Measurements from ENCODE around the gene SLCO3A1. TPM values are rescaled to one million over a fixed set of nuclear protein-coding genes. Genes with fewer than 3 reads are reported as not detected.

The SLCO3A1 gene
- total RNA-seq, 2 experiments from 2014 or later = 29.5 to 30.4 TPM

- ChIA-PET POLR2A (no interaction called here), CTCF (no interaction called here)
- no peak overlapping the region for H3K4me3 Mint-ChIP-seq
- peaks cover 13% of the 10 kb centered on the region for H3K36me3 Mint-ChIP-seq (ENCODE audit: low read depth)
- no peak for ATAC-seq (ENCODE audit: poor library complexity)
- no peaks in the 10 kb centered on the region for H3K36me3 ChIP-seq (ENCODE audit: insufficient read depth, low read length)
- no peaks in the 10 kb centered on the region for H3K9me3 Mint-ChIP-seq
- no peaks in the 10 kb centered on the region for H3K27me3 ChIP-seq (ENCODE audit: control insufficient read depth in 1 of 2, insufficient read depth in 2 of 2, low read length in 2 of 2)
- no peaks in the 10 kb centered on the region for H3K27me3 Mint-ChIP-seq
- H3K9me3 ChIP-seq (ENCODE audit: control insufficient read depth in 1 of 2, insufficient read depth in 1 of 2, low read length in 2 of 2) = no peaks in the 10 kb centered on the region
- H3K4me1 ChIP-seq (ENCODE audit: insufficient read depth, low read length) = peaks cover 32% of the 10 kb centered on the region
- no peak overlapping the region for H3K4me3 ChIP-seq (ENCODE audit: low read length)
- H3K27ac ChIP-seq (ENCODE audit: low read depth in 1 of 2, low read length in 2 of 2) = no peak overlapping the region
- intact Hi-C loops (cut with DNase I, micrococcal nuclease) = no loop called here
- no peak overlapping the region for H3K27ac Mint-ChIP-seq
- peak in 1 of 14 experiments; percentile 24 for DNase-seq
- TF ChIP-seq, protein P1, sequence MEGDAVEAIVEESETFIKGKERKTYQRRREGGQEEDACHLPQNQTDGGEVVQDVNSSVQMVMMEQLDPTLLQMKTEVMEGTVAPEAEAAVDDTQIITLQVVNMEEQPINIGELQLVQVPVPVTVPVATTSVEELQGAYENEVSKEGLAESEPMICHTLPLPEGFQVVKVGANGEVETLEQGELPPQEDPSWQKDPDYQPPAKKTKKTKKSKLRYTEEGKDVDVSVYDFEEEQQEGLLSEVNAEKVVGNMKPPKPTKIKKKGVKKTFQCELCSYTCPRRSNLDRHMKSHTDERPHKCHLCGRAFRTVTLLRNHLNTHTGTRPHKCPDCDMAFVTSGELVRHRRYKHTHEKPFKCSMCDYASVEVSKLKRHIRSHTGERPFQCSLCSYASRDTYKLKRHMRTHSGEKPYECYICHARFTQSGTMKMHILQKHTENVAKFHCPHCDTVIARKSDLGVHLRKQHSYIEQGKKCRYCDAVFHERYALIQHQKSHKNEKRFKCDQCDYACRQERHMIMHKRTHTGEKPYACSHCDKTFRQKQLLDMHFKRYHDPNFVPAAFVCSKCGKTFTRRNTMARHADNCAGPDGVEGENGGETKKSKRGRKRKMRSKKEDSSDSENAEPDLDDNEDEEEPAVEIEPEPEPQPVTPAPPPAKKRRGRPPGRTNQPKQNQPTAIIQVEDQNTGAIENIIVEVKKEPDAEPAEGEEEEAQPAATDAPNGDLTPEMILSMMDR (IDR thresholded peaks at IDR 0.05) = peak; percentile 35
- peaks cover 39% of the 10 kb centered on the region for H3K4me1 Mint-ChIP-seq (ENCODE audit: low read depth)
These were observed 237.7 kb downstream of the SLCO3A1 start for GRCh38 chr15:92091155-92091734.

DNA sequence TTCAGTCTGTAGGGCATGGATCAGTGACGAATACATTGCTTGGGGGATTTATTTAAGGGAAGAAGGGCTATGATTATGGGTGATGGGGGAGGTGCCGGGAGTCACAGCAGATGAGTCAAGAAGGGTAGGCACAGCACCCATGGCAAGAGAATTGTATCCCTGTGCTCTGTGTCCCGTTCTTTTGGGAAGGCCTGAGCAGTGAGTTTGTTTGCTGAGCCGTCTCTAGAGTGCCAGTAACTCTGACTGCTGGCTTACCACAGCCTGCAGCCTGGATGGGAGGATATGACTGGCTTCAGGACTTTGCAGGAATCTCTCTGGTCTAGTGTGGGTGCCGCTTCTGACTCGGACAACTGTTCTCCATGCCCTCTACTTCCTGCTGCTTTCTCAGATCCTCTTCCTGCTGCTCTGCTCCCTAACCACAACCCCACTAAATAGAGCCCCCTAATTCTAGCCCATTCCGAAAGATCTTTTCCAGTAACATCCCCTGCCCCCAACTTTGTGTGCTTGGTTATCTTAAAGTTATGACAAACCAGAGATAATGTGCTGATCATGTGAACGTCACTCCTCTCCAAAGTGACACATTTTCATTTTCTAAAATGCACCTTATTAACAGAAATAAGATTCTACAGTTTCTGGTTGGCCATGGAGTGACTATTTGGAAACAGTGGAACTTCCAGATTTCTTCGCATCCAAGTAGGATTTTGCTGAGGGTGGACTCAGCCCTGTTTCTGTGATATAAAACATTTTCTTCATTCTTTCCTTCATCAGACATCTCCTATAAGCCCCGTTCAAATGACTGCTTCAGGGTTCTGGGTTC is 239.0 kb downstream of the SLCO3A1 start:
- Histone ChIP-seq H3K36me3 (ENCODE audit: insufficient read depth, low read length) (no peaks in the 10 kb centered on the region), H3K9me3 (ENCODE audit: control insufficient read depth in 1 of 2, insufficient read depth in 1 of 2, low read length in 2 of 2) (no peaks in the 10 kb centered on the region), H3K27ac (ENCODE audit: low read depth in 1 of 2, low read length in 2 of 2) (no peak overlapping the region), H3K4me1 (ENCODE audit: insufficient read depth, low read length) (peaks cover 44% of the 10 kb centered on the region), H3K27me3 (ENCODE audit: control insufficient read depth in 1 of 2, insufficient read depth in 2 of 2, low read length in 2 of 2) (no peaks in the 10 kb centered on the region), H3K4me3 (ENCODE audit: low read length) (no peak overlapping the region)
- Mint-ChIP-seq H3K36me3 (ENCODE audit: low read depth) (peaks cover 20% of the 10 kb centered on the region), H3K27ac (no peak overlapping the region), H3K9me3 (no peaks in the 10 kb centered on the region), H3K4me3 (no peak overlapping the region), H3K4me1 (ENCODE audit: low read depth) (peaks cover 50% of the 10 kb centered on the region), H3K27me3 (no peaks in the 10 kb centered on the region)
- ATAC-seq (ENCODE audit: poor library complexity) (no peak), DNase-seq (no peak)
- intact Hi-C loops (cut with DNase I, micrococcal nuclease) = no loop called here
- TF ChIP-seq, protein P1 (IDR thresholded peaks at IDR 0.05) = no peak
- POLR2A ChIA-PET = no interaction called here
- CTCF ChIA-PET = no interaction called here

GRCh38 chr15:92095693-92096092 is 242.2 kb downstream of the SLCO3A1 start:
- TF ChIP-seq, protein P1 (IDR thresholded peaks at IDR 0.05) = no peak
- CTCF ChIA-PET = no interaction called here
- Mint-ChIP-seq H3K4me1 (ENCODE audit: low read depth) (peaks cover 58% of the 10 kb centered on the region), H3K27ac (peak overlapping the region; percentile 76), H3K9me3 (no peaks in the 10 kb centered on the region), H3K36me3 (ENCODE audit: low read depth) (peaks cover 20% of the 10 kb centered on the region), H3K4me3 (peak overlapping the region; percentile 30), H3K27me3 (no peaks in the 10 kb centered on the region)
- Histone ChIP-seq H3K9me3 (ENCODE audit: control insufficient read depth in 1 of 2, insufficient read depth in 1 of 2, low read length in 2 of 2) (no peaks in the 10 kb centered on the region), H3K36me3 (ENCODE audit: insufficient read depth, low read length) (peaks cover 3% of the 10 kb centered on the region), H3K27me3 (ENCODE audit: control insufficient read depth in 1 of 2, insufficient read depth in 2 of 2, low read length in 2 of 2) (no peaks in the 10 kb centered on the region), H3K27ac (ENCODE audit: low read depth in 1 of 2, low read length in 2 of 2) (peak overlapping the region in 1 of 2 donors; percentile 9), H3K4me1 (ENCODE audit: insufficient read depth, low read length) (peaks cover 49% of the 10 kb centered on the region), H3K4me3 (ENCODE audit: low read length) (no peak overlapping the region)
- intact Hi-C loops (cut with DNase I, micrococcal nuclease) = loop anchor here (5.0 kb wide), 2 partner anchors 132 to 617 kb away; no protein-coding TSS in a partner anchor
- POLR2A ChIA-PET = no interaction called here
- DNase-seq (peak in 3 of 14 experiments; percentile 58 to 81 (median 66)), ATAC-seq (ENCODE audit: poor library complexity) (peak; percentile 75)

Data from CD4-positive, alpha-beta T cell (primary cell).